ENCODE data around the gene TMEM273. TPM values are rescaled to one million over a fixed set of nuclear protein-coding genes. Genes with fewer than 3 reads are reported as not detected.

Gene TMEM273, protein sequence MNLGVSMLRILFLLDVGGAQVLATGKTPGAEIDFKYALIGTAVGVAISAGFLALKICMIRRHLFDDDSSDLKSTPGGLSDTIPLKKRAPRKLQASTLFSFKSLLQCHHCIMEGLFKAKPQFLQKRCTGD
- total RNA-seq, result not detected in 2 replicates

DNA sequence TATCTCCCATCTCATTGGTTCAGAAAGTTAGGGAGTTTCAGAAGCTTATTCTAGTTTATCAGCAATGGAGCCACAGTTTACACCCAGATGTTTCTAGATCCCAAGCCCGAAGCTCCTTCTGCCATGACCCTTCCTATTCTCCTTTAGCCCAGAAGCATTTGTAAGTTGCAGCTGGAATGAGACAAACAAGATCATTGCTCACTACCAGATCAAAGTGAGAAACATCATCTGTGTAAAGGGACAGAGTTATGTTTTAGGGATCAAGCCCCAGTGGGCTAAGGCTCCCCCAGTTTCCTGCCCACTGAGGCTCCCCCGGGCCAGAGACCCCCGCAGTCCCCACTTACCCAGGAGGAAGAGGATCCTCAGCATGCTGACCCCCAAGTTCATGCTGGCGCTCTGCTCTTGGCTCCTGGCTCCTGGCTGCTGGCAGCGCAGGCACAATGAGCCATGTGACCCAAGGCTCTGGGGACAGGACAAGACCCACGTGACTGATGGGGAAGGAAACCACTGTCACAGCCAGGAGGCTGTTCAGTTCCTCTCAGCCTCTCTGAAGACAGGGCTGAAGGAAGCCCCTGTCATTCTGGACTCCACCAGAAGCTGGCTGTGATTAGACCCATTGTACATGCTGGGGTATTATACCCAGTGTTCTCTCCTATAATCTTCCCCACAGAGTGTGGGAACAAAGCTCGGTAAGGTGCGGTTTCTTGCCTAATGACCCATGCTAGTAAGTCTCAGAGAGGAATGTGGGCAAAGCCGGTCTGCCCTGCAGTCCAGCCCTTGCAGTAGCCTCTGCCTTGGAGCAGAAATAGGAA is at the start of gene TMEM273:
TMEM273 (minus strand) TSS at position 442 of the 812 bp plus-strand sequence; CDS start at position 387, 55 bp downstream.

DNA sequence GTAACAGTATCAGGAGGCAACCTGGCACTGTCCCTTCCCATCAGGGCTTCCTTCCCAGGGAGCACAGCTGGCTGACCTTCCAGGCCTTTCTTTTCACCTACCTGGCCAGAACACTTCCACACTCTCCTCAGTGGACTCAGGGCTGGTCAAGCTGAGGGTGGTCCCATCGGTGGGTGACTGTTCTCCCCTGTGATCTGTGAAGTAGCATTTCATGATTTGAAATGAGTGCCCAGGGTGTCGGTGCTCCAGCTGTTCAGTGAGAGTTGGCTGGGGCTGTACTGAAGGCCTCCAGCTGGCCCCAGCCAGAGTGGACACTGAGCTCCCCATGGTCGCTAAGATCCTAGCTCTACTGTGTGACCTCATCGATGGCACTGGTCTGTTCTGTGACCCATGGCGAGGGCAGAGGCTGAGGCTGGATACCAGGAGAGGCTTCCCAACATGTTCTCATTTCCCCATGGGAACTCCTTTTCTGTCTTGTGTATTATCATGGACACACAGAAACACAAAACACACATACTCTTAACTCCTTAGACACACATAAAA is 54.4 kb downstream of the TMEM273 start, which contains the start of gene FAM170B:
FAM170B (minus strand) TSS at position 316 of the 543 bp plus-strand sequence; CDS start at position 213, 103 bp downstream.

DNA sequence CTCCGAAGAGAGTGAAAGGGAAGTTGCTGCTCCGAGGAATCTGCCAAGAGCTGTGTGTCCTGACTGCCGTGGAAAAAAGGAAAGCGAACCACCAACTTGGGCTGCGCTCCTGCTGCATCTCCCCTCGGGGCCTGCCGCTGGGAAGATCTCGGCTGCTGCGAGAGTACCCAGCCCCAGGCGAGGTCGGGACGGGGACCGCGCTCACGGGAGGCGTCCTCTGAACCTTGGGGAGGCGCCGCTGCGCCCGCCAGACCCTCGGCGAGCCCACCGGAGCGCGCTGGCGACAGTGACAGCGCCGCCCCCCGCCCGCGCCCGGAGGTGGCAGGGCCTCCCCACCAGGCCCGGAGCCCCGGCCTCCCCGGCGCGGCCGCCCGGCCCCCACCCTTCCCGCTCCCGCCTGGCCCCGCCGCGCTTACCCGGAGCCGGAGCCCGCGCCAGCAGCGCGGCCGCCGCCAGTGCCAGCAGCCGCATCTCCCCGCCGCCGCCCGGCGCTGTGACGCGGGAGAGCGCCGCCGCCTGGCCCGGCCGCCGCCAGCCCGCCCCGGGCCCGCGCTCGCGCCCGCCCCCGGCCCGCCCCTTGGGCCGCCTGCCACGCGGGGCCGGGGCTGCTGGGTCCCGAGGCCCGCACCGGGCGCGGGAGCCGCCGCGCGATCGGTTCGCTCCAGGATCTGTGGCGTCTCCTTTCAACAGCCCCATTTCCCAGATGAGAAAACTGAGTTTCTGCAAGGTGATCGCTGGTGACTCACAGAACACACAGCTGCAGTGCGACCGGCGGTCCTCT is 73.0 kb downstream of the TMEM273 start, which contains the start of gene VSTM4:
VSTM4 (minus strand) TSS at position 508 of the 781 bp plus-strand sequence; CDS start at position 471, 37 bp downstream.

Other genes starting within 250 kb of the TMEM273 start
- gene LRRC18, start 248.6 kb downstream of the TMEM273 start, total RNA-seq, result not detected in 2 replicates
- gene VSTM4, start 72.9 kb downstream of the TMEM273 start, total RNA-seq, result 1.1 and 1.6 TPM in 2 replicates
- gene FAM170B, start 54.4 kb downstream of the TMEM273 start, total RNA-seq, result not detected in 2 replicates
- gene C10orf71, start 110.8 kb upstream of the TMEM273 start, total RNA-seq, result not detected in 2 replicates
- not detected in 2 replicates for gene DRGX, start 207.7 kb upstream of the TMEM273 start, total RNA-seq